Activated CD4-positive, alpha-beta T cell treated with anti-CD3 and anti-CD28 coated beads for 24 hours (primary cell): ENCODE measurements around the gene STN1.
"Not testable (repeated sequence)": the region's sequence is repeated elsewhere in the genome, so short reads cannot be mapped to it uniquely, and the experiment has no call there.

Experiments
- DNase-seq, 2 donors: peaks; one replicate each; pipeline ENCODE4 v3.0.0-alpha.2; 2020; ENCODE audit warnings: low read depth in 2 of 2

Gene STN1

DNA sequence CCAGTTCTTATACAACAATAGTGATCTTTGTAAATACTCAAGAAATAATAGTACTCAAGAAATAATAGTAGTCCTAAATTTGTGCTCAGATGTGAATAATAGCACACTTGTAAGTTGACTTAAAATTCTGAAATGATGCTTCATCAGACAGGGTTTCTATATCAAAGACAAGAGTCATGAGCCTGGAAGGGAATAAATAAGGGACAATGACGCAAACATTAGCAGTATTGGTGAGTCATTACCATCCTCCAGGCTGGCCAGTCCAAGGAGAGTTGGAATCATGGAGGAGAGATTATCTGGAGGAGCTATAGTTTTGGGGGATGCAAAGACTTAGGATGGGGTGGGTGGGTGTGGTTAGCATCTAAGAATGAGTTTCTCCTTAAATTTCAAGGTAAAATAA is 56.5 kb downstream of the STN1 start:
- no peak for DNase-seq

GRCh38 chr10:103859161-103860086 is 58.6 kb downstream of the STN1 start:
- DNase-seq: peak in 1 of 2 donors; percentile 41

- no peak for DNase-seq
Observed at GRCh38 chr10:103858360-103858759, 59.6 kb downstream of the STN1 start.

DNA sequence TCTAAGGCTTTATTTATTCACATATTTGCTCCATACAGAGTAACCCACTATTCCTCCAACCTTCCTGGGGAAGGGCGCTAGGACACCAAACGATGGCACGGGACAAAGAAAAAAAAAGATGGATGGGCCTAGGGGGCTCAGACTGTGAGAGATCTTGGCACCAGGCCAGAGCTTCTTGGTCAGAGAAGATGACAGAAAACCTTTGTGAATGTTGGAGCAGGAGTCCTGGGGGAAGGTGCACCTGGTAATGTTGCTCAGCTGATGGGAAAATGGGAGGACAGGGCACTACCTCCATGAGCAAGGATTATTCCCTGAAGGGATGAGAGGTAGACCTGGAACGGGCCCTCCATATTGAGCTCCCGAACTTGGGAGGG is 61.2 kb downstream of the STN1 start:
- no peak for DNase-seq

GRCh38 chr10:103855852-103856796 is 61.9 kb downstream of the STN1 start:
- DNase-seq: no peak

GRCh38 chr10:103855424-103855823 is 62.6 kb downstream of the STN1 start, which contains the start of gene SH3PXD2A:
TSS of gene SH3PXD2A (minus strand) at chr10:103855576. CDS start at chr10:103855266, 310 bp downstream.
- DNase-seq: no peak

GRCh38 chr10:103854686-103855391 is 63.1 kb downstream of the STN1 start:
- DNase-seq: no peak

DNA sequence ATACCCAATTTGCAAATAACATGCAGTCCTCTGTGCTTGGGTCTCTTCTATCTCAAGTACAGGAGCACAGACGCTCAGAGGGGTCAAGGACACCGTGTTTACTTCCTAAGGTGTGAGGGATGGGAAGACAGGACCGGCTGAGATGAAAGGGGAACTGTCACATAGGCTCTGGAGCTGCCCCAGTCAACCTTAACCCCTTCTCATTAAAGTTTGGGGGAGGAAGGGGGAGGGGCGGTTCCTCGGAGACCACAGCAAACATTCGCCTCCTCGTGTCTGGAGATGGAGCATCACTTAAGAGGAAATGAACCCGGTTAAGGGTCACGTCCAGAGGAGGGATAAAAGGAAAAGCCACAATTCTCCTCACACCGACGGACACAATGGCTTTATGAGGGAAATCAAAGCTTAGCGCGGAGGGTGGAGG is 63.7 kb downstream of the STN1 start:
- DNase-seq: no peak

GRCh38 chr10:103853428-103854264 is 64.3 kb downstream of the STN1 start:
- DNase-seq: no peak

GRCh38 chr10:103852856-103853255 is 65.1 kb downstream of the STN1 start:
- no peak for DNase-seq

GRCh38 chr10:103852189-103852711 is 65.7 kb downstream of the STN1 start:
- no peak for DNase-seq

- no peak for DNase-seq
Observed at GRCh38 chr10:103851261-103851660, 66.7 kb downstream of the STN1 start.

DNA sequence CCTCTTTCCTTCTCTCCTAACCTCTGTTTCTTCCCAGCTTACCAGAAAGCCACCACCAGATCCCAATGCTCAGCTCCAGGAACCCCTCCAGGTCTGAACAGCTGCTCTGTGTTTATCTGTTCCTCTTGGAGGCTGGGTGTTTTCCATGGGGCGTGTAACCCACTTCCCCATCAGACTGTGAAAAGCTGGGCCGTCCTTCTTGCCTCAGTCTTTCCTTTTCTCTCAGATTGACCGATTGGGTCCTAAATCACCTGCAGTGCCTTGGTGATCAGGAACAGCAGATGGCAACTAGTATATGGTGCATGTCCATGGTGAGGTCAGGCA is 67.5 kb downstream of the STN1 start:
- DNase-seq: no peak

GRCh38 chr10:103849880-103850571 is 68.0 kb downstream of the STN1 start:
- no peak for DNase-seq

- no peak for DNase-seq
Observed at GRCh38 chr10:103849212-103849877, 68.6 kb downstream of the STN1 start.

GRCh38 chr10:103847909-103848468 is 70.0 kb downstream of the STN1 start:
- no peak for DNase-seq

DNA sequence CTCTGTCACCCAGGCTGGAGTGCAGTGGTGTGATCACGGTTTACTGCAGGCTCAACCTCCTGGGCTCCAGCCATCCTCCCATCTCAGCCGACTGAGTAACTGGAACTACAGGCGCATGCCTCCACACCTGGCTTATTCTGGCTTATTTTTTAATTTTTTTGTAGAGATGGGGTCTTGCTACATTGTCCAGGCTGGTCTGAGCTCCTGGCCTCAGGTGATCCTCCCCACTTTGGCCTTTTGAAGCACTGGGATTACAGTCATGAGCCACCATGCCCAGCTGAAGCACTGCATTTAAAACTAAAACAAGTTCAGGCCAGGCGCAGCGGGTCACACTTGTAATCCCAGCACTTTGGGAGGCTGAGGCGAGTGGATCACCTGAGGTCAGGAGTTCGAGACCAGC is 70.6 kb downstream of the STN1 start:
- DNase-seq: no peak

- no peak for DNase-seq
Observed at GRCh38 chr10:103845972-103846371, 72.0 kb downstream of the STN1 start.

- DNase-seq: not testable (repeated sequence)
Observed at GRCh38 chr10:103845346-103845745, 72.6 kb downstream of the STN1 start.
